Muscle of back (tissue), 11 donors: ENCODE data around the gene SEMA3E. TPM values are rescaled to one million over a fixed set of nuclear protein-coding genes. Genes with fewer than 3 reads are reported as not detected.
"Not testable (repeated sequence)": the region's sequence is repeated elsewhere in the genome, so short reads cannot be mapped to it uniquely, and the experiment has no call there.

Source experiments
- DNase-seq, 3 donors: peaks; one replicate each; pipeline versions ENCODE4 v3.0.0 to v3.0.0-alpha.2; 2013
- polyA plus RNA-seq, 10 donors: library from polyadenylated mRNA; unstranded; fragments of 120-200 nt; gene quantifications; one replicate each; pipeline ENCODE4 v1.2.1, GENCODE V29; 2013; ENCODE audit not compliant: insufficient read length in 10 of 10

SEMA3E gene
- polyA plus RNA-seq, 10 donors, result 2.3 to 9.3 (median 3.1) TPM

GRCh38 chr7:83455612-83456011 is 193.3 kb downstream of the SEMA3E start:
- DNase-seq, result no peak

GRCh38 chr7:83452256-83452655 is 196.7 kb downstream of the SEMA3E start:
- no peak for DNase-seq

- no peak for DNase-seq
Observed at GRCh38 chr7:83451501-83452045, 197.4 kb downstream of the SEMA3E start.

GRCh38 chr7:83449781-83450180 is 199.2 kb downstream of the SEMA3E start:
- DNase-seq, result no peak

- no peak for DNase-seq
Observed at GRCh38 chr7:83447681-83448080, 201.3 kb downstream of the SEMA3E start.

- DNase-seq, result no peak
Observed at GRCh38 chr7:83446102-83446669, 202.8 kb downstream of the SEMA3E start.

GRCh38 chr7:83442911-83443310 is 206.0 kb downstream of the SEMA3E start:
- DNase-seq, result no peak

GRCh38 chr7:83439026-83439425 is 209.9 kb downstream of the SEMA3E start:
- no peak for DNase-seq

- not testable (repeated sequence) for DNase-seq
Observed at GRCh38 chr7:83430289-83430688, 218.7 kb downstream of the SEMA3E start.

- DNase-seq, result no peak
Observed at GRCh38 chr7:83429493-83429892, 219.4 kb downstream of the SEMA3E start.

GRCh38 chr7:83427884-83428283 is 221.1 kb downstream of the SEMA3E start:
- DNase-seq, result no peak

GRCh38 chr7:83426325-83426724 is 222.6 kb downstream of the SEMA3E start:
- DNase-seq, result no peak

- DNase-seq, result no peak
Observed at GRCh38 chr7:83419013-83419412, 229.9 kb downstream of the SEMA3E start.

GRCh38 chr7:83415840-83416239 is 233.1 kb downstream of the SEMA3E start:
- no peak for DNase-seq

- no peak for DNase-seq
Observed at GRCh38 chr7:83414947-83415346, 234.0 kb downstream of the SEMA3E start.

GRCh38 chr7:83413831-83414230 is 235.1 kb downstream of the SEMA3E start:
- DNase-seq, result peak; percentile 7 to 22 (median 13)

GRCh38 chr7:83413424-83413823 is 235.5 kb downstream of the SEMA3E start:
- peak in 1 of 3 donors; percentile 9 for DNase-seq

GRCh38 chr7:83410989-83411591 is 237.8 kb downstream of the SEMA3E start:
- DNase-seq, result peak; percentile 24 to 67 (median 49)

- DNase-seq, result no peak
Observed at GRCh38 chr7:83394776-83395175, 254.2 kb downstream of the SEMA3E start.

- DNase-seq, result no peak
Observed at GRCh38 chr7:83388436-83388835, 260.5 kb downstream of the SEMA3E start.

GRCh38 chr7:83366629-83367028 is 282.3 kb downstream of the SEMA3E start:
- DNase-seq, result no peak

- DNase-seq, result peak in 2 of 3 donors; percentile 8 to 26
Observed at GRCh38 chr7:83365746-83366145, 283.2 kb downstream of the SEMA3E start.

- DNase-seq, result peak; percentile 25 to 89 (median 67)
Observed at GRCh38 chr7:83362871-83363550, 285.9 kb downstream of the SEMA3E start.
